ENCODE measurements around the gene ZNF532.

- TF ChIP-seq CTCF (IDR thresholded peaks at IDR 0.05; ENCODE audit: borderline replicate concordance, extremely low read depth, low read length, poor library complexity, severe bottlenecking) (no peak), EZH2 (IDR thresholded peaks at IDR 0.05; ENCODE audit: borderline replicate concordance, low read depth, low read length, severe bottlenecking) (no peak)
Measured at GRCh38 chr18:58993260-58993659, 128.6 kb downstream of the ZNF532 start.

Data from DND-41 (cell line).